ENCODE measurements around the gene CCT6A. TPM values are rescaled to one million over a fixed set of nuclear protein-coding genes. Genes with fewer than 3 reads are reported as not detected.
"Not testable (repeated sequence)": the region's sequence is repeated elsewhere in the genome, so short reads cannot be mapped to it uniquely, and the experiment has no call there.

The CCT6A gene
- total RNA-seq, 2 experiments from 2014 or later, result 120 to 181 TPM

DNA sequence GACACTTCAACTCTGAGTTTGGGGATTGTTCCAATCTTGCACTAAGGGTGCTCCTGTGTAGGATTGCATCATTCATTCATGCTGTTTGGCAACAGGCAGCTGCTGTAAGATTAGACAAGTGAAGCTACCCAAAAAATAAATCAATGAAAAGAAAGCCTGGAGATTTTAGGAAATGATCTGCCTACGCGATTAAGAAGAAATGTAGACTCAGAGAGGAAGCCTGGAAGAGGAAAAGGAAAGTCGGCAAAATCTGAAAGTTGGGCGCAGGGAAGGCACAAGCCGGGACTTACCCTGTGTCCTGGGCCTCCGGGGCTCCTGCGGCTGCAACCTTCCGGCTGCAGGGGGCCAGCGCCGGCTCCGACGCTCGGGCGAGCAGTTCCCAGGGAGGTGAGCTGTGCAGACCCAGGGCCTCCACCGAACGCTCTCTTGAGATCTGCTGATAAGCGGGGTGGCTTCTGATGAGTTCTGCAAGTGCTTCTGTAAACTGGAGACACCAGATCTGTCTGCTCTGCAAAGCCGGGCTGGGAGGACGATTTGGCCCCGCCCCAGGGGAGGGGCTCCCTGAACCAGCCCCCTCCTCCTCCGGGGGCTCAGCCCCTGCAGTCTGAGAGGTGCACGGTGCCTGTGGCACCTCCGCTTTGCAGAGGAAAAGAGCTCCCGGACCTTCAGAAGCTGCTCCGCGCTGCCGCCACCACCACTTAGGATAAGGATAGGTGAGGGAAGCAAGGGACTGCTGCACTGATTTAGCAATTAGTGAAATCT, 17.7 kb upstream of the CCT6A start:
- DNase-seq (peak; percentile 78), ATAC-seq (peak; percentile 97)
- CTCF ChIA-PET, result interaction anchor here (0.7 to 2.2 kb wide), 3 partner anchors 17 to 82 kb away, joined by 3 to 11 read pairs (median 3); partner anchors contain the start of genes CCT6A and PSPH
- Mint-ChIP-seq H3K9me3 (ENCODE audit: low read depth) (no peaks in the 10 kb centered on the region), H3K27ac (peak overlapping the region; percentile 84), H3K36me3 (peaks cover 9% of the 10 kb centered on the region), H3K4me3 (peak overlapping the region; percentile 84), H3K27me3 (no peaks in the 10 kb centered on the region), H3K4me1 (peaks cover 9% of the 10 kb centered on the region)

DNA sequence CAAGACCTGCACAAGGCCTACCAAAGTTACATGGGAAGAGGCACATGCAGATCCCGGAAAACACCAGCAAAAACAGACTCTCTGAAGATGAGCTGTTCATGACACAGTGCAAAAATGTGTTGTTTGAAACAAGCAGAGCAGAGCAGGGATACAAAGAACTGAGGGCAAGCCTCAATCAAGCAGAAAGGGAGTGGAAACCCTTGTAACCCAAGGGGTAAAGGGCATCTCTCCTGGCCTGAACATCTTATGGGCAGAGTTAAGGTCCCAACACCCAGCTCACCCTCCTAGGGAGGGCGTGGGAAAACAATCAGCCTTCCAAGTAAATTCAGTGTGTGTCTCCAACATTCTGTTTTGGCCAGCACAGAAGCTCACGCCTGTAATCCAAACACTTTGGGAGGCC, 10.8 kb upstream of the CCT6A start:
- H3K27ac Mint-ChIP-seq, result no peak overlapping the region
- DNase-seq, result no peak
- ATAC-seq, result no peak
- CTCF ChIA-PET, result interaction anchor here (0.7 kb wide), 1 partner anchor 272 kb away, joined by 3 read pairs; no protein-coding TSS in a partner anchor
- H3K4me3 Mint-ChIP-seq, result no peak overlapping the region
- H3K36me3 Mint-ChIP-seq, result peaks cover 13% of the 10 kb centered on the region
- no peaks in the 10 kb centered on the region for H3K27me3 Mint-ChIP-seq
- no peaks in the 10 kb centered on the region for H3K9me3 Mint-ChIP-seq (ENCODE audit: low read depth)
- no peaks in the 10 kb centered on the region for H3K4me1 Mint-ChIP-seq

DNA sequence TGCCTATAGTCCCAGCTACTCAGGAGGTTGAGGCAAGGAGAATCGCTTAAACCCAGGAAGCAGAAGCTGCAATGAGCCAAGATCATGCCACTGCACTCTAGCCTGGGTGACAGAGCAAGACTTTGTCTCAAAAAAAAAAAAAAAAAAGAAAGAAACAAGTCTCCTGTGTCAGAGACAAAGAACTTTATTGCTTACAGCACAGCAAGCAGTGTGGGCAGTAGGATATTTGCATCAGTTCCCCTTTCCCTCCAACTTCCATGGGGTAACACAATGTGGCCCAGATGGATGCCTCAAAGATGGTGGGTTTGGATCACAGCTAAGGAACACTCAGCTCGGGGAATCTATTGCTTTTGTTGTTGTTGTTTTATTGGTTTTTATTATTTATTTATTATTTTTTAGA, 5.8 kb upstream of the CCT6A start:
- Mint-ChIP-seq H3K36me3 (peaks cover 13% of the 10 kb centered on the region), H3K4me1 (peaks cover 15% of the 10 kb centered on the region)
- H3K27ac Mint-ChIP-seq; H3K27me3 Mint-ChIP-seq; H3K9me3 Mint-ChIP-seq (ENCODE audit: low read depth); CTCF ChIA-PET; H3K4me3 Mint-ChIP-seq; ATAC-seq; DNase-seq: not testable (repeated sequence)

DNA sequence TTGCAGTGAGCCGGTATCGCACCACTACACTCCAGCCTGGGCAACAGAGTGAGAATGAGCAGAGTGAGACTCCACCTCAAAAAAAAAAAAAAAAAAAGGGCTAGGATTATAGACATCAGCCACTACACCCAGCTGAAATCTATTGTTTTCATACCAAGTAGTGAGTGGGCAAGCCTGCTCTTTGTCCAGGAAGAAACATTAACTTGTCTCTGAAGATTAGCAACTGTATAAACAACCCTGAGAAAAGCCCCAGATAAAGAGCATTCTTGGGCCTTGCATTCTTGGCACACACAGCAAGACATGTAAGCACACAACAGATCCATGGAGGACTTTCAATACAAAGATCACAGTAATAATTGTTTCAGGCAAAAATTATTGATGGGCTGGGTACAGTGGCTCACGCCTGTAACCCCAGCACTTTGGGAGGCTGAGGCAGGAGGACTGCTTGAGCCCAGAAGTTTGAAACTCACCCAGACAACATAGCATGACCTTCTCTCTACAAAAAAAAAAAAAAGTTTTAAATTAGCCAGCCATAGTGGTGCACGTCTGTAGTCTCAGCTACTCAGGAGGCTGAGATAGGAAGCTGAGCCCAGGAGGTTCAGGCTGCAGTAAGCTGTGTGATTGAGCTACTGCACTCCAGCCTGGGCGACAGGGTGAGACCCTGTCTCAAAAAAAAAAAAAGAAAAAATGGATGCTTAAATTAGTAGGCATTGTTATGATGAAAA, 4.7 kb upstream of the CCT6A start:
- ATAC-seq (no peak), DNase-seq (no peak)
- no peaks in the 10 kb centered on the region for H3K9me3 Mint-ChIP-seq (ENCODE audit: low read depth)
- CTCF ChIA-PET, result no interaction called here
- H3K4me1 Mint-ChIP-seq, result peaks cover 15% of the 10 kb centered on the region
- no peak overlapping the region for H3K4me3 Mint-ChIP-seq
- H3K27ac Mint-ChIP-seq, result no peak overlapping the region
- peaks cover 11% of the 10 kb centered on the region for H3K36me3 Mint-ChIP-seq
- H3K27me3 Mint-ChIP-seq, result no peaks in the 10 kb centered on the region

DNA sequence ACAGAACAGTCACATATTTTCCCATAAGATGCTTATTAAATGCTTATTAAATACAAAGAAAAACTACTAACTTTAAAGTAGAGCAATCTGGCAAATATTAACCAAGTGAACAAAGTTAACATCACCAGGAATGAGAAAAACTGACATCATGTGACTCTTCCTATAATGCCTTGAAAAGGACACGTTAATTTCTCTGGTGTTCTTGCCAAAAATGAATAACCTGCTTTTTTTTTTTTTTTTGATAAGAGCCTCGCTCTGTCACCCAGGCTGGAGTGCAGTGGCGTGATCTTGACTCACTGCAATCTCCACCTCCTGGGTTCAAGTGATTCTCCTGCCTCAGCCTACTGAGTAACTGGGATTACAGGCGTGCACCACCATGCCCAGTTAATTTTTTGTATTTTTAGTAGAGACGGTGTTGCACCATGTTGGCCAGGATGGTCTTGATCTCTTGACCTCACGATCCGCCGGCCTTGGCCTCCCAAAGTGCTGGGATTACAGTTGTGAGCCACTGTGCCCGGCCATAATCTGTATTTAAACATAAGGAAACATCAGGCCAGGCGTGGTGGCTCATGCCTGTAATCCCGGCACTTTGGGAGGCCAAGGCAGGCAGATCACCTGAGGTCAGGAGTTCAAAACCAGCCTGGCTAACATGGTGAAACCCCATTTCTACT, 4.0 kb upstream of the CCT6A start:
- Mint-ChIP-seq H3K36me3 (peaks cover 11% of the 10 kb centered on the region), H3K4me1 (peaks cover 17% of the 10 kb centered on the region)
- H3K27me3 Mint-ChIP-seq; H3K27ac Mint-ChIP-seq; H3K4me3 Mint-ChIP-seq; H3K9me3 Mint-ChIP-seq (ENCODE audit: low read depth); DNase-seq; ATAC-seq; CTCF ChIA-PET: not testable (repeated sequence)

DNA sequence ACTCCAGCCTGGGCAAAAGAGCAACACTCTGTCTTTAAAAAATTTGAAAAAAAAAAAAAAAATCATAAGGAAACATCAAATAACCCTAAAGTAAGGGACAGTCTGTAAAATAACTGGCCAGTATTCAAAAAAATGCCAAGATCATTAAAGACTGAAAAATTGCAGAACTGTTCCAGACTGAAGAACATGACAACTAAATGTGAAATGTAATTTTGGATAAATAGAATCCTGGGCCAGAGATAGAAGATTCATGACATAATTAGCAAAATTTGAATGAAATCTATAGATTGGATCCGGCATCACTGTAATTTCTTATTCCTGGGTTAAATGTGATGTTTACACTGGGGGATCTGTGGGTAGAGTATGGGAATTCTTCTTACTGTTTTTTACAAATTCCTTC, 3.3 kb upstream of the CCT6A start:
- no peak overlapping the region for H3K4me3 Mint-ChIP-seq
- DNase-seq (no peak), ATAC-seq (no peak)
- no peak overlapping the region for H3K27ac Mint-ChIP-seq
- H3K9me3 Mint-ChIP-seq (ENCODE audit: low read depth), result no peaks in the 10 kb centered on the region
- H3K4me1 Mint-ChIP-seq, result peaks cover 24% of the 10 kb centered on the region
- H3K36me3 Mint-ChIP-seq, result peaks cover 14% of the 10 kb centered on the region
- CTCF ChIA-PET, result no interaction called here
- no peaks in the 10 kb centered on the region for H3K27me3 Mint-ChIP-seq

DNA sequence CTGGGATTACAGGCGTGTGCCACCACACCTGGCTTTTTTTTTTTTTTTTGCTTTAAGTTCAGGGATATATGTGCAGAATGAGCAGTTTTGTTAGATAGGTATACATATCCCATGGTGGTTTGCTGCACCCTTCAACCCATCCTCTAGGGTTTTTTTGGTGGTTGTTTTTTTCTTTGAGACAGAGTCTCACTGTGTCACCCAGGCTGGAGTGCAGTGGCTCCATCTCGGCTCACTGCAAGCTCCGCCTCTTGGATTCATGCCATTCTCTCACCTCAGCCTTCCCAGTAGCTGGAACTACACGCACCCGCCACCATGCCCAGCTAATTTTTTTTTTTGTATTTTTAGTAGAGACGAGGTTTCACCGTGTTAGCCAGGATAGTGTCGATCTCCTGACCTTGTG, 2.8 kb upstream of the CCT6A start:
- Mint-ChIP-seq H3K4me1 (peaks cover 29% of the 10 kb centered on the region), H3K36me3 (peaks cover 17% of the 10 kb centered on the region)
- CTCF ChIA-PET; H3K4me3 Mint-ChIP-seq; H3K9me3 Mint-ChIP-seq (ENCODE audit: low read depth); ATAC-seq; DNase-seq; H3K27me3 Mint-ChIP-seq; H3K27ac Mint-ChIP-seq: not testable (repeated sequence)

DNA sequence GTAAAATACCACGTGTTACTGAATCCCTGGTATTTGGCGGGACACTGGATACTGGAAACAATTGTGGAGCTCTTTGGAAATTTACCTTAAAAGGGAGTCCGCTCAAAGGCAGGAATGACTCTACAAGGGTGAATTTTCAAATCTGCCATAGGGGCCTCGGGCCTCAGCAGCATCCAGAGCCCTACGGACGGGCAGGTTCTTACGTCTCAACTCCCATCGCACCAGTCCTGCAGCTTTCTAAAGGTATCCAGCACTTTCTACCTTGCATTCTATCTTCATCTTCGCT, 569 bp upstream of the CCT6A start:
- ATAC-seq (no peak), DNase-seq (no peak)
- Mint-ChIP-seq H3K4me1 (peaks cover 47% of the 10 kb centered on the region), H3K9me3 (ENCODE audit: low read depth) (no peaks in the 10 kb centered on the region), H3K4me3 (peak overlapping the region; percentile 87), H3K27me3 (no peaks in the 10 kb centered on the region), H3K27ac (peak overlapping the region; percentile 87), H3K36me3 (peaks cover 33% of the 10 kb centered on the region)
- CTCF ChIA-PET, result interaction anchor here (0.6 to 1.9 kb wide), 10 partner anchors 12 to 636 kb away, joined by 3 to 14 read pairs (median 5); partner anchors contain the start of genes CHCHD2, NIPSNAP2 and SUMF2

DNA sequence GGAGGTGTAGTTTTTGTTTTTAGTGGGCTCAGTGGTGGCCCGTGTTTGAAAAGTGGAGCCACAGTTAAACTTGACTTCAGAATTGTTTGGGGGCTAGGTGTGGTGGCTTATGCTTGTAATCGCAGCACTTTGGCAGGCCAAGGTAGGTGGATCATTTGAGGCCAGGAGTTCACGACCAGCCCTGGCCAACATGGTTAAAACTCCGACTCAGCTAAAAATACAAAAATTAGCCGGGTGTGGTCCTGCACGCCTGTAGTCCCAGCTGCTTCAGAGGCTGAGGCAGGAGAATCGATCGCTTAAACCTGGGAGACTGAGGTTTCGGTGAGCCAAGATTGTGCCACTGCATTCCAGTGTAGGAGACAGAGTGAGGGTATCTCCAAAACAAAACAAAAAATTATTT, 1.8 kb downstream of the CCT6A start:
- peaks cover 49% of the 10 kb centered on the region for H3K36me3 Mint-ChIP-seq
- H3K27me3 Mint-ChIP-seq, result no peaks in the 10 kb centered on the region
- ATAC-seq, result no peak
- peaks cover 53% of the 10 kb centered on the region for H3K4me1 Mint-ChIP-seq
- CTCF ChIA-PET, result interaction anchor here (1.1 kb wide), 1 partner anchor 21 kb away, joined by 5 read pairs; no protein-coding TSS in a partner anchor
- DNase-seq, result no peak
- H3K4me3 Mint-ChIP-seq, result peak overlapping the region; percentile 87
- peak overlapping the region; percentile 46 for H3K27ac Mint-ChIP-seq
- H3K9me3 Mint-ChIP-seq (ENCODE audit: low read depth), result no peaks in the 10 kb centered on the region

DNA sequence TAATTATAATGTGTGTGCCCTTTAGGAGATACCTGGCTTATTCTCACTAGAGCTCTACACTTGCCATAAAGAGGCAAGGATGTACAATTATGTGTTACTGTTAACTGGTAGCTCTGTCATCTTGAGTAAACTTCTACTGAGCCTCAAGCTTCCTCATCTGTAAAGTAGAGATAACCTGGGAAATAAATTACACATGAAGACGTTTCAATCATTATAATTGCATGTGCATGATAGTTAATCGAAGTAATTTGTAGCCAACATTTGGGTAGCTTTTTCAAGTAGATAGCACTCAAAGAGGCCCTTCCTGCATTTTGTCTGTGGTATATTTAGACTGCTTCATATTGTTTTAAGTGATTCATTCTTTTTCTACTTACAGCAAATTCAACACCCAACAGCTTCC, 2.4 kb downstream of the CCT6A start:
- Mint-ChIP-seq H3K4me1 (peaks cover 53% of the 10 kb centered on the region), H3K27ac (peak overlapping the region; percentile 64), H3K36me3 (peaks cover 54% of the 10 kb centered on the region), H3K27me3 (no peaks in the 10 kb centered on the region), H3K4me3 (no peak overlapping the region), H3K9me3 (ENCODE audit: low read depth) (no peaks in the 10 kb centered on the region)
- ATAC-seq (no peak), DNase-seq (no peak)
- CTCF ChIA-PET, result interaction anchor here (1.1 kb wide), 1 partner anchor 20 kb away, joined by 5 read pairs; no protein-coding TSS in a partner anchor

DNA sequence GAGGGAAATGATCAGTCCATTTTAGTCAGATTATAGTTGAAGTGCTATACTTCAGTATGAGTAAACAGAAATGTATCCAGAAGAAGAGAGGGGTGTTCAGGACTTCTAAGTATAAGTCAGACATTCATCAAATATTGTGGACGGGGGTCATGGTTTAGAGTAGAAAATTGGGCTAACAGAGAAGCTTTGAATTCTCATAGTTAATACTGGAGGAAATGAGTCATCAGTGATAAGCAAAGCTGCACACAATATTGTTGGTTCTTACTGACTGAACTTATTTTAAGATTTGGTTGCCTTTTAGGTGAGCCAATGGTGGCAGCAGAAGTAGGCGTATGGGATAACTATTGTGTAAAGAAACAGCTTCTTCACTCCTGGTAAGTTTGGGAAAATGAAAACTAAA, 10.8 kb downstream of the CCT6A start:
- H3K27me3 Mint-ChIP-seq, result no peaks in the 10 kb centered on the region
- peaks cover 57% of the 10 kb centered on the region for H3K36me3 Mint-ChIP-seq
- no peak overlapping the region for H3K4me3 Mint-ChIP-seq
- no peaks in the 10 kb centered on the region for H3K9me3 Mint-ChIP-seq (ENCODE audit: low read depth)
- DNase-seq (no peak), ATAC-seq (no peak)
- H3K4me1 Mint-ChIP-seq, result peaks cover 51% of the 10 kb centered on the region
- CTCF ChIA-PET, result interaction anchor here (1.0 to 3.8 kb wide), 3 partner anchors 8 to 98 kb away, joined by 3 to 15 read pairs (median 6); partner anchors contain the start of genes CCT6A, NIPSNAP2 and PSPH
- peak overlapping the region; percentile 82 for H3K27ac Mint-ChIP-seq

DNA sequence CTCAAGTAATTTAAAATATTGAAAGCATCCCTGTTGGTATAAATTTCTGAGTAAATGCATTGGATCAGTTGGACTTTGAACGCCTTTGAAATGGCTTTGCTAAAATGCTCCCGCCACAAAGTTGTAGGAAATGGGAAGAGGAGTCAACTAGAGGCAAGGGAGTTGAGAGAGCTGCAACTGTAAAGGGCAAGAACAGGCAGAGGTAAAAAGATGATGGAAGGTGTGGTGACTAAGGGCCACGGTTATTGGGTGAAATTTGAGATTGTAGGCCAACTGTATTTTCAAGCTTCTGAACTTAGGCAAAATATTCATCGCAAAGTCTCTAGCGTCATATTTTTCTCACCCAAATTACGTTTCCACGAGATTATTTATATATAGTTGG, 11.9 kb downstream of the CCT6A start:
- CTCF ChIA-PET, result interaction anchor here (1.7 to 4.2 kb wide), 4 partner anchors 11 to 99 kb away, joined by 6 to 20 read pairs (median 10); partner anchors contain the start of genes CCT6A, NIPSNAP2 and PSPH
- DNase-seq, result no peak
- Mint-ChIP-seq H3K4me3 (peak overlapping the region; percentile 89), H3K9me3 (ENCODE audit: low read depth) (no peaks in the 10 kb centered on the region), H3K36me3 (peaks cover 50% of the 10 kb centered on the region), H3K4me1 (peaks cover 45% of the 10 kb centered on the region), H3K27me3 (no peaks in the 10 kb centered on the region), H3K27ac (peak overlapping the region; percentile 92)
- no peak for ATAC-seq

DNA sequence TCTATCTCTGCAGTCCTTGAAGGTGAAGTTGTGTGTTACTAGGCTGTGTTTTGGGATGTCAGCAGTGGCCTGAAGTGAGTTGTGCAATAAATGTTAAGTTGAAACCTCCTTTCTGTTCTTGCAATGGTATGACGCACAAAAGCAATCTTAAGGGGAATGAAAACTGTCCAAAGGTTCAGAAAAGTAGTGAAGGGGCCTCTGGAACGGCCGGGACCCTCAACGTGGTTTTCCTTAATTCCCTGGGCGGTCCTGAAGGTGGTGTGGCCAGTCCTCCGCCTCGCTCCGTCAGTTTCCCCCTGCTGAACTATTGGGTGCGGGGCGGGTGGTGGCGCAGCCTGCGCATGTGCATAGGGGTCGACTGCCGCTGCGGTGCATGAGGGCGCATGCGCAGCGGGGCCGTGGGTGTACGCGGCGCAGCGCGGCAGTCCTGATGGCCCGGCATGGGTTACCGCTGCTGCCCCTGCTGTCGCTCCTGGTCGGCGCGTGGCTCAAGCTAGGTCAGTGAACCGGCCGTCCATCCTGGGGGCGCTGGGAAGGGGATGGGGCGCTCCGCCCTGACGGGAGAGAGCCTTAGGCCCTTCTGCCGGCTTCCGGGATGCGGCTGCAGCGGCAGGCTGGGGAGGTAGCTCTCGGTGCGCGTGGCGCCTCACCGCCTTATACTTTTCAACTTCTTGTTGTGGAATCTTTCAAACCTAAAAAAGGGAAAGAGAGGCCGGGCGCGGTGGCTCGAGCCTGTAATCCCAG, 12.5 kb downstream of the CCT6A start, which contains the start of gene SUMF2:
Gene SUMF2 (plus strand): TSS at position 405 of the 744 bp plus-strand sequence. CDS start 26 bp downstream, at position 431.
- DNase-seq (peak; percentile 91), ATAC-seq (peak; percentile 95)
- H3K9me3 Mint-ChIP-seq (ENCODE audit: low read depth), result no peaks in the 10 kb centered on the region
- peak within 1 kb of the TSS; percentile 92 for H3K27ac Mint-ChIP-seq
- H3K27me3 Mint-ChIP-seq, result no peaks in the 10 kb centered on the region
- peak within 1 kb of the TSS; percentile 89 for H3K4me3 Mint-ChIP-seq
- peaks cover 48% of the 10 kb centered on the region for H3K36me3 Mint-ChIP-seq
- H3K4me1 Mint-ChIP-seq, result peaks cover 45% of the 10 kb centered on the region
- CTCF ChIA-PET, result interaction anchor here (1.0 to 4.2 kb wide), 7 partner anchors 9 to 491 kb away, joined by 3 to 20 read pairs (median 11); partner anchors contain the start of genes CCT6A, CHCHD2, NIPSNAP2 and PSPH
